Parathyroid adenoma (tissue), 2 donors: Measurements from ENCODE around the gene SYT13.
"Not testable (repeated sequence)": the region's sequence is repeated elsewhere in the genome, so short reads cannot be mapped to it uniquely, and the experiment has no call there.

Experiments
- H2AFZ ChIP-seq: fragments of 300-600 bp; sonication (generic); one replicate; pipeline ENCODE4 v1.7.0; 2017; ENCODE audit warnings: antibody characterized with exemption, mild to moderate bottlenecking
- H3K27ac ChIP-seq: fragments of 300-600 bp; sonication (generic); one replicate; pipeline ENCODE4 v1.7.0; 2017
- H3K27me3 ChIP-seq: fragments of 300-600 bp; sonication (generic); one replicate; pipeline ENCODE4 v1.7.0; 2017; ENCODE audit warnings: low read length; ENCODE audit not compliant: control insufficient read depth, insufficient read depth
- H3K36me3 ChIP-seq: fragments of 300-600 bp; sonication (generic); one replicate; pipeline ENCODE4 v1.7.0; 2017; ENCODE audit warnings: low read length; ENCODE audit not compliant: control insufficient read depth, insufficient read depth
- H3K4me1 ChIP-seq: fragments of 300-600 bp; sonication (generic); one replicate; pipeline ENCODE4 v1.7.0; 2017; ENCODE audit warnings: control low read depth
- H3K4me2 ChIP-seq: fragments of 300-600 bp; sonication (generic); one replicate; pipeline ENCODE4 v1.7.0; 2017; ENCODE audit warnings: low read length
- H3K4me3 ChIP-seq: fragments of 300-600 bp; sonication (generic); one replicate; pipeline ENCODE4 v1.7.0; 2017; ENCODE audit warnings: low read depth, low read length
- H3K79me2 ChIP-seq: fragments of 300-600 bp; sonication (generic); one replicate; pipeline ENCODE4 v1.7.0; 2017; ENCODE audit warnings: control low read depth
- H3K9ac ChIP-seq: fragments of 300-600 bp; sonication (generic); one replicate; pipeline ENCODE4 v1.7.0; 2017; ENCODE audit warnings: mild to moderate bottlenecking
- H3K9me3 ChIP-seq: fragments of 300-600 bp; sonication (generic); one replicate; pipeline ENCODE4 v1.7.0; 2017; ENCODE audit warnings: low read length; ENCODE audit not compliant: control insufficient read depth
- CTCF ChIP-seq: fragments of 300-600 bp; sonication (generic); IDR thresholded peaks from one replicate; pipeline ENCODE4 v1.7.0; 2017; ENCODE audit warnings: antibody characterized with exemption, mild to moderate bottlenecking
- donor health status: primary hyperparathyroidism.

SYT13 gene

GRCh38 chr11:45252134-45252856, 33.8 kb downstream of the SYT13 start:
- Histone ChIP-seq H3K4me3 (no peak overlapping the region), H3K9me3 (no peaks in the 10 kb centered on the region), H3K4me2 (no peak overlapping the region), H3K27ac (no peak overlapping the region), H3K9ac (no peak overlapping the region), H2AFZ (no peak overlapping the region), H3K27me3 (no peaks in the 10 kb centered on the region), H3K4me1 (no peaks in the 10 kb centered on the region), H3K79me2 (no peaks in the 10 kb centered on the region), H3K36me3 (no peaks in the 10 kb centered on the region)
- peak; percentile 38 for TF ChIP-seq CTCF

GRCh38 chr11:45250035-45250718, 36.0 kb downstream of the SYT13 start:
- no peak overlapping the region for H3K4me3 ChIP-seq
- no peak overlapping the region for H3K9ac ChIP-seq
- no peak for TF ChIP-seq CTCF
- H3K36me3 ChIP-seq, result no peaks in the 10 kb centered on the region
- H3K27ac ChIP-seq, result no peak overlapping the region
- H3K4me2 ChIP-seq, result no peak overlapping the region
- H3K4me1 ChIP-seq, result no peaks in the 10 kb centered on the region
- no peaks in the 10 kb centered on the region for H3K9me3 ChIP-seq
- H2AFZ ChIP-seq, result no peak overlapping the region
- H3K79me2 ChIP-seq, result no peaks in the 10 kb centered on the region
- no peaks in the 10 kb centered on the region for H3K27me3 ChIP-seq

- not testable (repeated sequence) for H3K36me3 ChIP-seq, H3K79me2 ChIP-seq, H3K4me1 ChIP-seq, H3K27me3 ChIP-seq, H3K9me3 ChIP-seq, H3K4me2 ChIP-seq, H3K4me3 ChIP-seq, H3K9ac ChIP-seq, H3K27ac ChIP-seq, H2AFZ ChIP-seq
These were observed 36.8 kb downstream of the SYT13 start for GRCh38 chr11:45249372-45249771.

GRCh38 chr11:45248501-45249011, 37.6 kb downstream of the SYT13 start:
- no peak overlapping the region for H3K9ac ChIP-seq

More at GRCh38 chr11:45248501-45249011, 37.6 kb downstream of the SYT13 start:
- no peak overlapping the region for H3K4me3 ChIP-seq
- H3K4me1 ChIP-seq, result no peaks in the 10 kb centered on the region
- TF ChIP-seq CTCF, result no peak
- H3K36me3 ChIP-seq, result no peaks in the 10 kb centered on the region
- no peak overlapping the region for H2AFZ ChIP-seq
- H3K27me3 ChIP-seq, result no peaks in the 10 kb centered on the region
- no peaks in the 10 kb centered on the region for H3K79me2 ChIP-seq
- no peak overlapping the region for H3K4me2 ChIP-seq
- no peaks in the 10 kb centered on the region for H3K9me3 ChIP-seq
- H3K27ac ChIP-seq, result no peak overlapping the region
